NCI-H446 treated with DMSO at 0.1 percent for 48 hours (cell line): ENCODE measurements around the gene MTPN.
A peak's percentile ranks its signal among the peaks of the same experiment; 100 is the strongest.

Source experiments
- DNase-seq: peaks from one replicate; lab custom pipeline; 2025; lab: John Stamatoyannopoulos, UW

The MTPN gene

DNA sequence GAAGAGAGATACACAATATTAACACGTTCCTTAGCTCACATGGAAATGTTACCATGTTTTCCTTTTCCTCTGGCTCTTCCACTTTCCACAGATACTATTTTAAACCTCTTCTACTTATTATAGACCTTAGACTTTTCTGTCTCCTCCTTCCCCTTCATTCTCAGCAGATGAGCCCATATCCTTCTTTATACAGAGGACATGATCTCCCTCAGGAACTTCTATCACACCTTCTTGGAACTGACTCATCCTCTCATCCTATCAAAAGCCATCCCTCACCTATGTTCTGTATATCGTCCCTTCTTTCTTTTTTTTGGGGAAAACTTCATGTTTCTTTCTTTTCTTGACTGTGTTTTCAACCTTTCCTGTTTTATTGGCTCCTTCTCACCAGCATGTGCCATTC, 20.8 kb downstream of the MTPN start:
- DNase-seq: no peak

DNA sequence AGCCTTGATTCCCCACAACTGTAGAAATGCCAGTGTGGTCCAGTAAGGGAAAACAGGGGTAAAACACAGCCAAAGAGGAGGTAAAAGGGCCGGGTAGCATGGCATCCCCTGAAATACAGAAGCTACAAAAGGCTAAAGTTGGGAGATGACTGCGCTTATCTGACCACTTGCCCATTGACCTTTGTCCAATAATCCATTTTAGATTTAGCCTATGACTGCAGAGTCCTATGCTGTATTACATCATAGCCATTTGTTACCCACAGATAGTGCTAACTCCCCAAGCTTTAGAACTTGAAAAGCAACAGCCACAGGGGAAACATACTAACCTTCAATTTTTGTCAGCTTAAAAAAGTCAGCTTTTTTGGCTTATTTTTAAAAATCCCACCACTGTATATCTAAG, 26.2 kb downstream of the MTPN start:
- no peak for DNase-seq

DNA sequence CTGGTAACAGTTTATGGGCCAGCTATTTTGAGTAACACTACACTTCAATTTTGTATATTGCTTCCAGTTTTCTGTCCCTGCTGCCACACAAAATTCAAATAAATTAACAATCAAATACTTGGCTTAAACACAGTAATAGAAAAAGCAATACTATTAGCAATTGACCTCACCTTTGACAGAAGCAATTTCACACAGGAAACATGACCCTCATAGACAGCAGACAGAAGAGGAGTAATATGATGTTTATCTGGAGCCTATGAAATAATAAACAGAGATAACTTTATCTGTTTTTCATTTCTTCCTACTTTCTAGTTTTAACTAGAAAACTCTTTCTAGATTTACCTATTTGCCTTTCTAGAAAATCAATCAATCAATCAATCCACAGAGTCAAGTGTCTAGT, 26.7 kb downstream of the MTPN start:
- DNase-seq: no peak

DNA sequence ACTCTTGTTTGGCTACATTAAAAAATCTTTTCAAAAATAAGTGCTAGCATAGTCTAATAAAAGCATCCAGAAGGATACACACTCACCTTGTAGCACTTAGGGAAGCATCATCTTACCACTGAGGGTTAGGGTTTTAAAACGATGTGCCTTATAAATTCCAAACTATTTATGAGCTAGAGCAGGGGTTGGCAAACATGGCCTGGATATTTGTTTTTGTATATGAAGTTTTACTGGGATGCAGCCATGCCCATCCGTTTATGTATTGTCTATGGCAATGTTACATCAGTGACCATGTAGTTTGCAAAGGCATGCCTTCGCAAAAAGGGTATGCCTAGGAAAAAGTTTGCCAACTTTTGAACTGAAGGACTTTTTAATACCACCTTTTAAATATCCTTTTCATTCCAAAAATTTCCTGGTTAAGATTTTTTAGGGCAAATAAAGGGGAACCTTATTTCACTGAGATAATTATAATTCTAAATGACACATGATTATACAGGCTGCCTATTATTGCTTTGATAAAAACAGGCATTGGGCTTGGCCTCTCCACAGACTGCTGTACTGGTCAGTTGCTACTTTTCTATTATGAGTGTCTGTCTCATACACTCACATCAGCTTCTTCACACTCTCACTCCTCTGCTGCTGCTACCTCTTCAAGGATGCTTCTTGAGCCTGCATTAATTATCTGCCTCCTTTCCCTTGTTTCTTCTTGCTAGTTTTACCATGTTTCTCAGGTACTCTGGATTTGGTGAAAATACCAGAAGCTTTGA, 30.7 kb downstream of the MTPN start:
- no peak for DNase-seq

DNA sequence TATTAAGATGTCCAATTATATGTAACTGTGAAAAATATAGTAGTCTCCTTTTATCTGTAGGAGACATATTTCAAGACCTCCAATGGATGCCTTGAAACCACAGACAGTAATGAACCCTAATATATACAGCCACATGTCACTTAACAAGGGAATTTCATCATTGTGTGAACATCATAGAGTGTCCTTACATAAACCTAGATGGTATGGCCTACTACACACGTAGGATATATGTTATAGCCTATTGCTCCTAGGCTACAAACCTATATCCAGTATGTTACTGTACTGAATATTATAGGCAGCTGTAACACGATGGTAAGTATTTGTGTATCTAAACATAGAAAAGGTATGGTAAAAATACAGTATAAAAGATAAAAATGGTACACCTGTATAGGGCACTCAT, 32.4 kb downstream of the MTPN start:
- DNase-seq: no peak

DNA sequence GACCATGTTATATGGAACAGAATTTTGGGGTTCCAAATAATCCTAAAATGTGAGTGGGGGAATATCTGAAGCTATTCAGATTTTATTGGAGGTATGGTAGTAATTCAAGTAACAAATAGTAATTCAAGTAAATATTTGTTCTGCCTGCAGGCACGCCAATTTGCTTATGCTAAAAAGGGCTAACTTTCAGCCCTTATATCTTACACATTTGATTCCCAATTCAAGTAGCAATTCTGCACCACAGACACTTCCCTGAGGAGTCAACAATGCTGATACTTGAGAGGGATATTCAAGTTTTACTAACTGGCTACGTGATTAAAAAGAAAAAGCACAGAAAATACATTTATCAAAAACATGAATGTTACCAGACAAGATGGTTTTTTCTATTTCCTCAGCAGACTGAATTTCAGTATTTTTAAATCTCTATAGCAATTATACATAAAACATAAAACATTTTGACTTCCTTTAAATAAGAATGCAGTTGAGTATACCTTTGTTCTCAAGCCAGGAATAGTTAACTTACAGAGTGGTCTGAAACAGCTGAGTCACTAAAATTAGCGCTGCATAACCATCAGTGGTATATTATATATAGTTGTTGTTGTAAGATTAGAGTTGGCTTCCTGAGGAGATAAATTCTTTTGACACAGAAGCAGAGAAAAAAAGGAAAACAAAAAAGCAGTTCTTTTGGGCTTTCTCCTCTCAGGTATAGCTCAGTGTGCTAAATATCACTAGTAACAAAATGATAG, 33.9 kb downstream of the MTPN start:
- DNase-seq: no peak

DNA sequence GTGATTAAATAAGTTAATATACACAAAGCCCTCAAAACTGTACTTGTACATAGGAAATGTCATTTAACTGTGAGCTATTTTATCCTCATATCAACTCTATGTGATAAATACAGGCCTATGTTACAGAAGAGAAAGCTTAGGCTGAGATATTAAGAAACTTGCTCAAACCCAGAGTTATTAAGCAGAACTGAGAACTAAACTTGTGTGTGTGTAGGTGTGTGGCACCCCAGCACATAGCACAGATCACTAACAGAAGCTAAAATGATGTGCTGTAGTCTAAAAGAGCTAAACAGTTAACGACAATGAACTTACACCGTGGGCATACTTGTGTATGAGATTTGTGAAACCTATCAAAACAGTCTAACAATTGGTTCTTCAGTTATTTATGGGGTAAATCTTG, 34.5 kb downstream of the MTPN start:
- no peak for DNase-seq

DNA sequence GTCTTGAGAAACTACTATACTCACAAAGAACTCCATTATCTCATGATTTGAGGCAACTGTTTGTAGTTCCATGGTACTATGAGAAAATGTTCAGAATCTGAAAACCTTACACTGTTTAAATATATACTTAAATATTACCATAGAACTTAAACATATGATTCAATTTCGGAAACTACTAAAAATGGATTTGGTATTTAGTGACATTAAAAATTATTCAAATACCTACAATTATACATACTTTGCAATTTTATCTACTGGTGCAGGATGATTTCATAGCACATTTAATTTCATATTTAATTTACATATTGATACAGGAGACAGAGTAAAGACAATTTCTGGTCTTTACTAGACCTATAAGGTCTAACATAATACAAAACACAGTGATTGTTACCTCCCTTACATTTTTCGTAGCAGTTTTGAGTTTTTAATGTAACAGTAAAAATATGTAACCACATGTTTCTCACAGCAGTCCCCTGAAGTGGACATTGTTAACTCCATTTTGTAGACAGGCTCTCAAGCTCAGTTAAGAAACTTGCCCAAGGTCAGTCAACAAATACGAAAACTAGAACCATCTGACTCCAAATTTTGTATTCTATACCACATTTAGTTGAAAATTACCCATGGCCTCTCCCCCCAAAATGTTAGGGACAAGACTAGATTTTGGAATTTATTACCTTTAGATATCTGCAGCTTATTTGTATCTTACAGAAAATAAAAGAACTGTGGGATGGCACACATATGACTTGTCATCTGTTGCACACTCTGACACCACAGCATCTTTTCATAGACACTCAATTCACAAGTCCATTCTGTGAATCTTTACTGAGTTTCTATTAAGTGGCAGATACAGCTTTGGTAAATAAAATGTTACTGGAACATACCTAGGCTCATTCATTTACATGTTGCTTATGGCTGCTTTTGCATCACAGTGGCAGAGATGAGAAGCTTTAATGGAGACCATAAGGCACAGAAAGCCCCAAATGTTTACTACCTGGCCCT, 36.8 kb downstream of the MTPN start:
- DNase-seq: no peak

DNA sequence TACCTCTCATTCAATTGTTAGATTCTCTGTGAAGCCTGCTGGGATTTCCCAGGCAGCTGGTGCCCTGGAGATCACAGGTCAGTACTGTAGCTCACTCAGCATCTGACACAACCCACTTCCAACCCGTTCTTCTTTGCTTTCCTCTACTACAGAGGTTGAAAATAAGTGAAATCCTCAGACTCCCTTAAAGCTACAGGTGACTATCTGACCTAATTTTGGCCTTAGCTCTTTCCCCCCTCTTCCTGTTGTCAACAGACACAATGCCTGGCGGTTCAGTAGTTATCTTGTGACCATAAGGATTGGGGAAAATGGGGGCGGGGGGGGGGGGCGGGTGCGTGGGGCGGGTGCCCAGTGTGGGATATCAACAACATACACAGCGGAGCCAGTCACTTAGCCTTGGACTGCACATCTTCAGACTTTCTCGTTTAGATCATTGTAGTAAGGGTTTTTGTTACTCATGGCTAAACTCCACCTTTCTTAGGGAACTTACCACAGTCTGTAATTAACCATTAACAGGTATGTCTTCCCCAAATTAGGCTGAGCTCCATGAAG, 37.8 kb downstream of the MTPN start:
- DNase-seq: no peak

DNA sequence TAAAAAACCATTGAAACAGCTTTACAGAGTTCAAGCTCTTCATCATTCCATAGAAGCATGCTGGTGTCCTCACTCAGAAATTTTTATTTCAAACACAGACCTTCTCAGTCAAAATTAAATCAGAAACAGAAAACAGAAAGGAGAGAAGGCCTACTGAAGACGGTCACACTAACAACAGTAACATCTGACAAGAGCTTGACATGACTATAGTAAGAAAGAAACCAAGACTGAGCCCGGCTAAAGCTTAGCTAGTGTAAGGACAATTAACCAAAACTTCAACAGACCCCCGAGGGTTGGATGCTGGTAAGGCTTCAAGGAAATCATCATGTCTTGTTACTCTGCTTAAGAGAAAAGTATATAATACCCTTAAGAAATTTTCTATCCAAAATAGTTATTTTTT, 38.6 kb downstream of the MTPN start:
- DNase-seq: no peak

DNA sequence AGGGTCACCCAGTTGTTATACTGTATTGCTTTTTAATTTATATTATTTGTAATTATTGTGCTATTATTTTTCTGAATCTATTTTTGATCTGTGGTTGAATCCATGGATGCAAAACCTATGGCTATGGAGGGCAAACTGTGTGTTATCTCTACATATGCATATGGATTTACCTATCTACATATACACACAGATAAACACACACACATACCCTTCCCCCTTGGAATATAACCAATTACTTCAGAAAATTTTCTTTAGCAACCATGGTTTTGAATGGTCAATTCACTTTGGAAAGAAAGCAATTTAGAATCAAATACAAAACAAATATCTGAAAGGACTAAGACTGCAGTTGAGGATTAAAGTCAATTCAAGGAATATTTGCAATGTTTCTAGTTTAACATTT, 39.1 kb downstream of the MTPN start:
- DNase-seq: no peak

DNA sequence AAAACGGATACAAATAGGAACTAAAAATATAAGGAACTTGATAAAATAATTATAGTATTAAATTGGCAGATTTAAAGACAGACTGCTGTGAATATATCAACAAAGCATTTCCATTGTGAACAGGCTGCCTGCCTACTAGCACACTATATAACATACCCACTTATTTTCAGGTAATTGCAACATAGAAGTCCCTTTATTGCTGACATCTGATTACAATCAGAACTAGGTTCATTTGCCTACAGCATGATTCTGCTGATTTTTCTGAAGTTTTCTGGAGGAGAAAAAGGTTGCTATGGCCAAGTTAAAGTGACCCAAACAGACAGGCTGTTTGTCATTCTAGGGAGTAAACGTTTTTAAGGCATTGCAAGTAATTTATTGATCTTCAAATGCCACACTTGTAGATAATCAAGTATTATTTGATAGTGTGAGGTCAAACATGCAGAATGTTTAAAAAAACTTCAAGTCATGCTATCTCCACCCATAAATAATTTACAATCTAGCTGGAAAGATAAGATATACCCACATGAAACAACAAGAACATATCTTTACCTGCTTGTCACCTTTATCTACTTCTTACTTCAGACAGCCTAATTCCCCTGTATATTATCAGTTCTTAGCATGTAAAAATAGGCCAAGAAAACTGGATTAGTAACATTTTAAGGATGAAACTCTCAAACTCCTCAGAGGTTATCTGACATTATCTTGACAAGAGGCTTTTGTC, 40.5 kb downstream of the MTPN start:
- DNase-seq: no peak

DNA sequence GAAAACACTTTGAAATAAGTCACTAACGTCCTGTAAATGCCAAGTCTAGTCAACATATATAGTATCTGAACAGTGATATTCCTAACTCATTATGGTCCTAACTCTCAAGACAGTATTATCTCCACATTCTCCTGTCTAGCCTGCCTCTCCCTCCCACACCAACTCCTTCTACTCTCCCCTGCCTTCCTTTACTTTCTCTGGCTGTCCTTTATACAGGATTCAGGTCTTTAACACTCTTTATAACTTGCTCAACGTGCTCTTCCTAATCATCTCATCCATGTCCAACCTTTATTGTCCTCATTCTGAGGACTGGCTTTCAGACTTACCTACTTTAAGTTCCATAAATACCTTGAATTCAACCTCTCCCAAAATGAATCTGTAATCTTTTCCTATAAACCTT, 42.5 kb downstream of the MTPN start:
- DNase-seq: no peak

DNA sequence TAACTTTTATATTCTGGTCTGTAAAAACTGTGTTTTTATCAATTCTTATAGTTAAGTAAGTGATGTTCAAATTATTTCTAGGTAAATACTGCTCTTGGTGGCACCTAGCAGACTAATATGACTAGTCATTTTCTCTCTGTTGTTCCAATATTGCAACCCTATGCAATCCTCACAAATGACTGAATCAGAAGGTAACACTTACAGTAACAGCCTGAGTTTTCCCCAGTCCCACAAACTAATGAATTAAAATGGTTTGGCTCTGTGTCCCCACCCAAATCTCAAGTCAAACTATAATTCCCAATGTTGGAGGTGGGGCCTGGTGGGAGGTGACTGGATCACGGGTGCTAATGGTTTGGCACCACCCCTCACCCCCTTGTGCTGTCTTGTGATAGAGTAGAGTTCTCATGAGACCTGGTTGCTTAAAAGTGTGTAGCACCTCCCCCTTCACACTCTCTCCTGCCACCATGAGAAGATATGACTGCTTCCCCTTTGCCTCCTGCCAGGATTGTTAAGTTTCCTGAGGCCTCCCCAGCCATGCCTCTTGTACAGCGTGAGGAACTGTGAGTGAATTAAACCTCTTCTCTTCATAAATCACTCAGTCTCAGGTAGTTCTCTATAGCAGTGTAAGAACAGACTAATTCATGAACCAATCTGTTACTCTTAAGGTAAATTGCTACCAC, 43.5 kb downstream of the MTPN start:
- no peak for DNase-seq

DNA sequence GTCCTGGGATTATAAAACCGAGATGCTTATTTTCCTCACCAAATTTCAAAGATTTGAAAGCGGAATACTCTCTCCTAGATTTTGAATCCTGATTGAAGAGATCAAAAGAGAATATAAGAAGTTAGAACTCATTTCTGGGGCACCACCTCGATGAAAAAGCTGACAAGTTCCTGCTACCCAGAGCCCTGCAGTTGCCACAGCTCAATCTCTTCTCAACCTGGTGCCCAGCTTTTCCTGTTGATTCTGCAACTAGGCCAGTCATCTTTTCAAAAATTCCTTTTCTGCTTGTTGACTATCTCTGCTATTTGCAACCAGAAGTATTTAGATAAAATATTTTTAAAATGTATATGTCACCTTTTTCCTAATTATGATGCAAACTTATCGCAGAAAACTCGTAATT, 45.0 kb downstream of the MTPN start:
- DNase-seq: no peak

DNA sequence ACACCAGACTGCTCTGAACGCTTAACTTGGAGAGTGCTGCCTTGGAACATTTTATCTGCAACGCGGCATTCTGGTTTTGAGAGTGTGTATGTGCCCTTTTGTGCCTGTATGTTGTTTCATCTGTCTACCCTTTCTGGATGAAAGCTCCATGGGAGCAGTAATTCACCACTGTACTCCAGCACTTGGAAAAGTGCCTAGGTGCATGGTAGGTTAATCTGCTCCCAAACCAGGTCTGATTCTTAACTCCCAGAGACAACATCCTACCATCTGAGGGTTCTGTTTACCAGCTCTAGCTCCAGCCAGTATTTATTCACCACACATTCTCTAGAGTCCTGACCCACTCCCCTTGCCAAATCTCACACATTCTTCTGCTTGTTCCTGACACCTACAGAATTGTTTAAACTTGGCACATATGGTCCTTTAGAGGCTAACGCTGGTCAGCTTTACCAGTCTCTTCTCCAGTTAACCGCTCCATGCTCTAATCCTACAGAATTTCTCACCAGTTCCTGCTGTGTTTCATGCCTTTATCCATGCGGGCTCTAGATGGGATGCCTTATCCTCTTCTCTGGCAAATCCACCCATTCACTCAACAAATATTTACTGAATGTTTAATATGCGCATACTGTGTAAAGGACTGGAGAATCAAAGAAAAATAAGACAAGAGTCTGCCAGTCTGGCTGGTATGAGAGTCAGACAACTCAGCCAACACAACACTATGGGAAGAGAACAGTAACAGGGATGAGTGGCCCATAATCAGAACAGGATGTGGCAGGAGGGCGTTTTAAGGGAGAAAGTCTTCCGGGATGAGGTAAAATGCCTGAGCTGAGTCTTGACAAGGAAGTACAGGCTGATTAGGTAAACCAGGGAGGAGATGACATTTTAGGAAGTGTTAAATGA, 46.3 kb downstream of the MTPN start:
- peak; percentile 23 for DNase-seq

DNA sequence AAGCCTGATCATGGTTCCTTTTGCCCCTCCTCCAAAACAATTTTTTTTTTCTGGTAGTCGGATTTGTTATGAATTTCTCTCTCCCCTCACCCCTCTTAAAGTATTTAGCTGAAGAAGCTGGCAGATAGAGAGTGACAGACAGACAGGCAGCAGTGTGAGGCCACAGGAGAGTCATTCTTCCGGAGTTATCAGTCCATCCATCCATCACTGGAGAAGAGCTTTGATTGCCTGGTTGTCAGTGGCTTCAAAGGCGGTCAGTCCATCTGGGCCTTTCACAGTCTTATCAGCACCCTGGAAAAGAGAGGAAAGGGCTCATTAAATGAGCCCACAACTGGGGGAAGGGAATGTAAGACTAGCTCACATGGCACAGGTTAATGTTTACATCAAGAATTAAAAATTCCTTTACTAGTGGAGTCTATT, 47.4 kb downstream of the MTPN start:
- DNase-seq: no peak

DNA sequence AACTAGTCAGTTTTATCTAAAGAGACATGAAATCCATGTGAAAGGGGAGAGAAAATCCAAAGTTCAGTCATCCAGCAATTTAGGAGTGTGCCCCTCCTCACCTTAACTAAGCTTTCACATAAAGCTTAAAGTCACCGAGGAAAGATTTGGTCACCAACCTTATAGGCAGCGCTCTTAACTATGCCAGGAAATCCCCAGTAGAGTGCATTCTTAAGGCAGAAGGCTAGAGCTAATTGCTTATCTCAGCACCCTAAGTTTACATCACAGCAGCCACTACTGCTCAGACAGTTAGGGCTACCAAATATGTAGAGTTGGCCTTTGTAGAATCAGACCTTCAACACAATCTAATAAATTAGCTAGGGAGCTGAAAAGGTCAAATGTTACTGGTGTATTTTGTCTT, 47.9 kb downstream of the MTPN start:
- no peak for DNase-seq

DNA sequence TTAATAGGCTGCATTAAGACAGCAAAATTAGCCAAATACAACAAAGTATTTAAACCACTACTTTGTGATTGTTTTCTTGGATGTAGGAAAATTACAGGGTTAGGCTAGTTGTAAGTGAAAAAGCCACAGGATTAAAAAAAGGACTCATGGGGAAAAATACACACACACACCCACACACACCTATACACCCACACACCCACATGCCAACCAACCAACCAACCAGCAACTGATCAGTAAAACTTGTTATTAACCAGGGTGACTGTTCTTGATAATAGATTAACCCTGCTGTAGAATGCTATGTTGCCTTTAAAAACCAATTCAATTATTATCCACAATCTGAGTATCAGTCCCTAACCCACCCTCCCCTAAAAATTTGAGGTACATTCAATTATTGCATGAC, 49.0 kb downstream of the MTPN start:
- no peak for DNase-seq

DNA sequence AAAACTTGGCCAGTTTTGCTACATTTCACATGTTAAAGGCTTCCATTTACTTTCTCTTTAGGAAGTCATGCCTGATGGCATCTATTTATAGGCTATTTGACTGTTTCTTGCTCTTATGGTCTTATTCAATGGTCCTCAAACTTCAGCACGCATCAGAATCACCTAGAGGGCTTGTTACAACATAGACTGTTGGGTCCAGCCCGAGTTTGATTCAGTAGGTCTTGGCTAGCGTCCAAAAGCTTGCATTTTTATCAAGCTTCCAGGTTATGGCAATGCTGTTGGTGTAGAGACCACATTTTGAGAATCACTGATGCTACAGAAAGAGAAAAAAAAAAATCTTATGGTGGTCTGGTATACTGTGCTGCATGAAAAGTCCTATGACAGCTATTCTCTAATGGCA, 51.9 kb downstream of the MTPN start:
- DNase-seq: no peak
